Neural progenitor cell (in vitro differentiated cells): ENCODE results near the gene PSMB5.

Experiments
- EZH2 ChIP-seq: fragments of 200-600 bp; sonication (generic); IDR thresholded peaks from 2 replicates; pipeline ENCODE4 v1.6.1; 2017; ENCODE audit warnings: antibody characterized with exemption, mild to moderate bottlenecking, moderate library complexity
- EZH2phosphoT487 ChIP-seq: fragments of 200-600 bp; sonication (generic); IDR thresholded peaks from 2 replicates; pipeline ENCODE4 v1.6.1; 2017; ENCODE audit warnings: antibody characterized with exemption
- TF ChIP-seq, protein P1 (sequence below): fragments of 200-600 bp; sonication (generic); IDR thresholded peaks from 2 replicates; pipeline ENCODE4 v1.5.1; 2017; ENCODE audit warnings: antibody characterized with exemption, mild to moderate bottlenecking

GRCh38 chr14:23063601-23064000, 28.9 kb upstream of the PSMB5 start:
- TF ChIP-seq EZH2 (no peak), EZH2phosphoT487 (no peak)
- TF ChIP-seq, protein P1, sequence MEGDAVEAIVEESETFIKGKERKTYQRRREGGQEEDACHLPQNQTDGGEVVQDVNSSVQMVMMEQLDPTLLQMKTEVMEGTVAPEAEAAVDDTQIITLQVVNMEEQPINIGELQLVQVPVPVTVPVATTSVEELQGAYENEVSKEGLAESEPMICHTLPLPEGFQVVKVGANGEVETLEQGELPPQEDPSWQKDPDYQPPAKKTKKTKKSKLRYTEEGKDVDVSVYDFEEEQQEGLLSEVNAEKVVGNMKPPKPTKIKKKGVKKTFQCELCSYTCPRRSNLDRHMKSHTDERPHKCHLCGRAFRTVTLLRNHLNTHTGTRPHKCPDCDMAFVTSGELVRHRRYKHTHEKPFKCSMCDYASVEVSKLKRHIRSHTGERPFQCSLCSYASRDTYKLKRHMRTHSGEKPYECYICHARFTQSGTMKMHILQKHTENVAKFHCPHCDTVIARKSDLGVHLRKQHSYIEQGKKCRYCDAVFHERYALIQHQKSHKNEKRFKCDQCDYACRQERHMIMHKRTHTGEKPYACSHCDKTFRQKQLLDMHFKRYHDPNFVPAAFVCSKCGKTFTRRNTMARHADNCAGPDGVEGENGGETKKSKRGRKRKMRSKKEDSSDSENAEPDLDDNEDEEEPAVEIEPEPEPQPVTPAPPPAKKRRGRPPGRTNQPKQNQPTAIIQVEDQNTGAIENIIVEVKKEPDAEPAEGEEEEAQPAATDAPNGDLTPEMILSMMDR = no peak
